ENCODE measurements around the gene TUBB1.

GRCh38 chr20:59044295-59044694 lies 25.1 kb downstream of the TUBB1 start:
- TF ChIP-seq CTCF (conservative IDR thresholded peaks at IDR 0.05; ENCODE audit: low read length) (no peak), EZH2phosphoT487 (IDR thresholded peaks at IDR 0.05; ENCODE audit: borderline replicate concordance) (no peak)

Measured in Loucy (cell line).